HG02852 (cell line): ENCODE data around the gene AFF3.

Source experiments
- ATAC-seq: cut with Tn5 transposase; IDR thresholded peaks from one replicate; pipeline ENCODE4 v1.9.1; 2021; ENCODE audit warnings: mild to moderate bottlenecking, moderate library complexity; ENCODE audit not compliant: unreplicated experiment

Gene AFF3

GRCh38 chr2:99653433-99653832 is 489.0 kb downstream of the AFF3 start:
- no peak for ATAC-seq

DNA sequence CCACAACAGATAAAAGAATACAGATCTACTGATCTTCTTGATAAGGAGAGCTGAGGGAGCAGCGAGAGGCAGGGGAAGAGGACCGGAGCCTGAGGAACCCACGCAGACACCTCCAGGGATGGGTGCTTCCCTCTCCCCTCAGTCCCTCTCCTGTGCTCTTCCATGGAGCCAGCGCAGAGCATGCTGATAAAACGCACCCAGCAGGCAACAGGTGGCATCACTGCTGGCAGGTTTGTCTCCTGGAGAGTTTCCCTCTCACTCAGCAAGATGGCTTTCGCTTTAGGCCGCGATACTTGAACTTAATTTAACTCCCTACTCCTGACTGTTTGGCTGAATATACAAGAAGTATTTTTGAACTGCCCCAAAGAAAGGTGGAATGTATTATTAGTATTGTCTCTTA is 489.5 kb downstream of the AFF3 start:
- no peak for ATAC-seq

DNA sequence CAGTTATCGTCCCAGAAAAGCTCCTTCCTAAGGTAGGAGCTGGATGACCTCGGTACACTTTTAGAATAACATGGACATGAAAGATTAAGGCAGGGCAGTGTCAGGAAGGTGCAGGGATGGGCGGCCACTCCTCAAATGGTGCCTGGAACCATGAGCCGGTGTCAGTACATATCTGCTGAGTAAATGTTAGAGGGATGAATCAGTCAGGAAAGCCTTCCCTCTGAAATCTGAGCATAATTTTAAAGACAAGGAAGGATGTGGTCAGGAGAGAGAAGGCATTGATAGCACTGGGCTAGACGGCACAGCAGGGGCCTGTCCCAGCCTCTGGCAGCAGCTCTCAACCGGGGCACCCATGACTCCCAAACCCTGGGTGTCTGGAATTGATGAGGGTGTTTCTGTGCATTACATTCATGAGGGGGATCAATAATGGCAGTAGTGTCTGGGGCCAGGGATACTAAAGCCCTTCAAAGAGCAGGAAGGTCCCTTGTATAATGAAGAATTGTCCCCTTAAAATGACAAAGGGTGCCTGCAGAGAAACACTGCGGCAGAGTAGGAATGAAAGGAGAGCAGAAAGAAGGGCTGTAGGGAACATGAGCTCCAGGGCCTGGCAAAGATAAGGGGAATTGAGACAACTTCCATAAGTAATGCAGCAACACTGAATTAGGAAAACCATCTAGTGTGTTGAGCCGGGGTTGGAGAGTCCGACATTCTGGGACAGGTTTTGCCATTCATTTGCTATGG is 490.3 kb downstream of the AFF3 start:
- ATAC-seq: no peak

DNA sequence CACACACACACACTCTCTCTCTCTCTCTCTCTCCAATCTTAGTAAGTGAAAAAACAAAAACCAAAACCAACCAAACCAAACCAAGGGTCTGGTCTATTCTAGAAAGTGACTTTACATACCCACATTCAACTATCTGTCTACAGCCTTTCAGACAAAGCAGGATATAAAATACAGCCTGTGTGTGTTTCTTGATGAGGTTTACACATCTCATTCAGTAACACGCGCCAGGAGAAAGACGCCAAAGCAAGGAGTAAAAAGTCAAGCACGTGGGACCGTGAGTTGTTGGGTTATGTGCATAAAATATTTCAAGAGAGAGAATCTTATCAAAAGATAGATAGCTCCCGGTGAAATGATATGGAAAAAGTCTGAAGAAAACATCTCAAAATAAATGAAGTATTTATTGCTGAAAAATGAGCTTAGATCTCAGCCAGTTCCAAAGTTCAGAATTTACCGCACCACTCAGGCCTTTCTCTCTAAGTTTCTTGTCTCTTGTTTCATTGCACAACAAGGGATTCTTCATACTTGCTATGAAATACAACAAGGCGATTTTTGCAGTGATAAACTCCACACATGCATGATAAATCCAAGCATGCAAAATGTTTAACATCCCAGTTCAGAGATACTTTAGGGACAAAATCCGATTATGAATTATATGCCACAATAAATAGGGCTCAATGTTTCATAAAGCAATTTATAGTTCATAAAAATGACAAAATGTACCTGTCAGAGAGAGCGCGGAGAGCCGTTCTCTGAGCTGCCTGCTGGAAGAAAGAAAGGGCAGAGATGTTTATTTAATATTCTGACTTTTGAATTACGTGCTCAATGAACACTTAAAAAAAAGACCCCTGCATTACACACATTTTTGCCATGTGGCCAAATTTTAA is 493.2 kb downstream of the AFF3 start:
- ATAC-seq: no peak

DNA sequence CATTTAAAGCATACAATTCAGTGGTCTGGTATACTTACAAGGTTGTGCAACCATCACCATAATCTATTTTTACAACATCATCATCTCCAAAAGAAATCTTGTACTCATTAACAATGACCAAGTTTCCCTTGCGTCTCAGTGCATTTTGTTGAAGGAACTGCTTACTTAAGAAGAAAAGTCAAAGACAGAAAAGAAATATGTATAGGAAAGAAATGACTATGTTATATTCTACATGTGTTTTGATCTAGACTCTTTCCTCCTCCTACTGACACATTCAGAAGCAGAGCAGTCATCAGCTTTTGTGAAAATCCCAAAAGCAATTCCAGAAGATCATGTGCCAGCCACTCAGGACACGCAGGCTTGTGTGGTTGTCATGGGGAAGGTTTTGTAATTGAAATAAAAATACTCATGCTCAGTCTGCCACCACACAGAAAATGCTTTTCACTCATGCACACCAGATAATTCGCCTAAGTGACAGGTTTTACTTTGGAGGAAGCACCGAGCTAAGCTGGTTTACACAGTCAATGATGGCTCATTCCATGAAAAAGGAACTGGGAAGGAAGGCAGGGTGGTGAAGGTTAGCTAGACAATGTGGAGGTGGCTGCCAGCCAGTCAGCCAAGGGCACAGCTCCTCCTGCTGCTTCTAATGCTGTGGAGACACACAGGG is 494.1 kb downstream of the AFF3 start:
- no peak for ATAC-seq

DNA sequence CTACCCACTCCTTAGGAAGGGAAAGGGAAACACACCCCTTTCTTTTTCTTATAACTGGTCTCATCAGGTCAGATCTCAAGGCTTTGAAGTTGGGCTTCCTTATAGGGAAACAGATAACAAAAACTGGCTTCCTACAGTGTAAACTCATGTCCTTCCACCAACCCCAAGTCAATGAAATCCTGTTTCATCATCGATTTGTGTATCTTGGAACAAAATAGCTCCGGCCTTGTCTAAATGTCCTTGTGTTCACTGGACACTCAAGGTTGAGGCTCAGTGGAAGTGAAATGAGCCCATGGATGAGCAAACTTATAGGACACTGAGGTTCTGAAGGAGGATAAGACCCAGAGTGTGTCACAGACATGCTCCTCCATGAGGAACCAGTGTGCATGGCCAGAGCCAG is 496.4 kb downstream of the AFF3 start:
- no peak for ATAC-seq

DNA sequence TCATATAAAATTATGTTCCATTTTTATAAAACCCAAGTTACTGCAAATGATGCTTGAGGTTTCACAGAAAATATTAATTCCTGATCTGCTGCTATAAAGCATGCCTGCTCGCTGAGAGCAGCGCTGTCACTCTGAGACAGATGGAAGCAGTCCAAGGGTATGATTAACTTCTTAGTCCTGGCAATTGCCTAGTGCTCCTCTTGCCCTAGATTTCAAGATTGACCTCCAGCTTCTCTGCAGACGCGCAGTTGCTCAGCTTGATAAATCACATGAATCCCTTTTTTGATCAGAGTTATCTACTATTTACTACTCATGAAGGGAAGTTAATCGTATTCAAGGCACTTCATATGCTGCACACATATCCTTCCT is 498.0 kb downstream of the AFF3 start:
- ATAC-seq: no peak

GRCh38 chr2:99643787-99644418 is 498.5 kb downstream of the AFF3 start:
- no peak for ATAC-seq

DNA sequence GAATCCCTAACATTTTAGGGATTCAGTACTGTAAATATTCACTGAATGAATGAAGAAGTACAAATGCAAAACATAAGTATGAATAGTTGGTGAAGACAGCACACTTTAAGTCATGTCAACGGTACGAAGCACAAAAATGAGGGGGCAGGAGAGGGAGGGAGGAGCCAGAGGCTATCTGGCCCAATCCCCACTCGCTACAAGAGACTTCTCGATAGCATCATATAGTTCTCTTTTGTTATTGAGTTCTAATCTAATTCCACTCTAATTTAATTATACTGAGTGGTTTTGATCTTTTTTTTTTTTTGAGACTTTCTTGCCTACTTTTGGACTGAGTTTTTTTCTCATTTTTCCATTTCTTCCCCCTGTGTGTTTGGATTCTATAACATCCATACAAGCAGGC is 500.4 kb downstream of the AFF3 start:
- no peak for ATAC-seq

DNA sequence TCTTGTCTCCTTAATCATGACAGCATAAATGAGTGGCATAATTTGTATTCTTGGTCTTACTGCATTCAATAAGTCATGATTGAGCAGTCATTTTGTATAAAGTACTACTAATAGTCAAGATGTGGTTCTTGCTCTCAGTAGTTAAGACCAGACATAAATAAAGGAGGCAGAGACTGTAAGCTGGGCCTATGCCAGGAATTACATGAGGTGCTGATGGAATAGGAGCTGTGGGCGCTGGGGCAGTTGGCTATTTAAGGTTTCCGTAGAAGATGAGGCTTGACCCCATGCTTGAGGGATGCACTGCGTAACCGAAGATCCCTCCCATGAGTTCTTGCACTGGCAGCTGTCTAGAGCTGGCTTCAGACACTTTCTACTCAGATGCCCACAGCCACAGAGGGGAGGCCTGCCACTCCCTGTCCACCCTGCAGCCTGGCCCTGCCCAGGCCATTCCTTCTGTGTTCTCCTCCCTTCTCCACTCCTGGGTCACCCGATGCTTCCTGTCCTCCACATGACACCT is 501.7 kb downstream of the AFF3 start:
- no peak for ATAC-seq

- ATAC-seq: no peak
Measured at GRCh38 chr2:99638791-99639190, 503.6 kb downstream of the AFF3 start.

DNA sequence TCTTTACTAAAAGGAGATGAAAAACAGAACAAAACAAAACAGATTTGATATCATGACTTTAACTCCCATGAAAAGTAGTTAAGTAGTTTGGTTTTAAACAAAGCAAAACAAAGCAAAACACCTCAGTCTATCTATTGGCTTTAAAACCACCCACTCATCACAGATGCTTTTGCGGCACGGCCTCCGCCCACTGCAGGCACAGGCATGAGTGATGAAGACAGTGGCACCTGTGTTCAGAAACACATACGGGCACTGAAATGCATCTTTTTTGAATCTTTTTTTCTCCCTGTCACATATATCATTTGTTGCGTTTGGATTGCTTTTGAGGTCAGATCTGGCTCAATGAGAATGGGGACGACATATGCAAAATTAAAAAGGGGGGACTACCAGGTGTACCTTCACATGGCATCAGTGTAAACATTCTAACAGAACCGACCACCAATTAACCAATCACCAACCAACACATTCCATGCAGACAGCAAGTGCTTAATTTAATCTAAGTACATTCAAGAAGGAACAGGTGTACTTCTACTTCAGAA is 505.2 kb downstream of the AFF3 start:
- ATAC-seq: no peak

DNA sequence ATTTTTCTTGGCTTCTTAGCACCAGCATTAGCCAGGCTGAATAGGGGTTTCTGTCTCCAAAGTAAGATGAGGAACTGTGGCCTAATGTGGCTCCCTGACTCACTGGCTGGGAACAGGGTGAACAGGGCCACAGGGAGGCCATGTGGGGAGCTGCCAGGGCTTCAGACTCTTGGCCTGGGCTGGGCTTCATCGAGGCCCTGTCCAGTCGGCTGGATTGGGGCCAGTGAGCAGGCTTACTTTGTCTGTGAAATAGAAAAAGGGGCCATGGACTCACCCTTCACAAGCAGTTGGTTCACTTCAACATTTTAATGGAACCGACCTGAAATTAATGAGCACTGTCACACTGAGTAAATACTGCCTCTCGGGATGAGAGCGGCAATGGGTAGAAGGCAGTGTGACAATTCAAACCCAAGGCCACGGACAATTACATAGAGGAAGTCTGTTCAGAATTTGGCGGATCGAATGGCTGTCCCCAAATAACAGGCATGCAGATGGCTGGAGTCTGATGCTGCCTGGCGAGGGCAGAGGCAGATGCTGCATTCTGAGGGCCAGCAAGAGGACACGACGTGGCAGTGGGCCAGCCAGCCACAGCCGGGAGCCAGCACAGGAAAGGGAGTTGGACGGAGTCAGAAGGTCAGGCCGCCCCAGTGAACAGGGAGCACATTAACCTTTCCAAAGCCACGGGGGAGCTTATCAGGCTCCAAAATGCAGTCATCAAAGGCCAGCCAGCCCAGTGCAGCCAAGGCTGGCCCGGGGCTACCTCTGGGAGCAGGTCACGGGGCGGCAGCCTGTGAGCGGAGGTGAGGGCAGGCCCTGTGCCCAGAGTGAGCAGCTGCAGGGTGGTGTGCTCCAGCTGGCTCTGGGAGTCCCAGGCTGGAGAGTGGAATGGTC is 506.0 kb downstream of the AFF3 start:
- no peak for ATAC-seq

DNA sequence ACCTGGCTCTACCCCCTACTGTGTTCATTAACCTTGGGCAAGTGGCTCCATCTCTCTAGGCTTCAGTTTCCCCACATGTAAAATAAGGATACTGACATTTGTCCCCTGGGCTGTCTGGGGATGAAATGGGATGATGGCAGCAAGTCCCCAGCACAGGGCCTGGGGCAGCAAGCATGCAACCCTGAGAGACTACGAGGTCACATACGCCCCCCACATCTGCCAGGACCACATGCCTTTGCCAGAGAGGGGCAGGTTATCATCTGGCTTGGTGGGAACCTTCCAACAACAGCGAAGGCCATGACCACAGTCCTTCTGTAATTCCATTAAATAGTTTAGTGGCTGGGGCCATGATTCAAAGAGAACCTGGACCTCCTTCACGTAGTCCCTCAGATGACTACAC is 506.7 kb downstream of the AFF3 start:
- ATAC-seq: no peak

GRCh38 chr2:99634234-99634633 is 508.2 kb downstream of the AFF3 start:
- ATAC-seq: no peak

- ATAC-seq: no peak
Measured at GRCh38 chr2:99631700-99632099, 510.7 kb downstream of the AFF3 start.

DNA sequence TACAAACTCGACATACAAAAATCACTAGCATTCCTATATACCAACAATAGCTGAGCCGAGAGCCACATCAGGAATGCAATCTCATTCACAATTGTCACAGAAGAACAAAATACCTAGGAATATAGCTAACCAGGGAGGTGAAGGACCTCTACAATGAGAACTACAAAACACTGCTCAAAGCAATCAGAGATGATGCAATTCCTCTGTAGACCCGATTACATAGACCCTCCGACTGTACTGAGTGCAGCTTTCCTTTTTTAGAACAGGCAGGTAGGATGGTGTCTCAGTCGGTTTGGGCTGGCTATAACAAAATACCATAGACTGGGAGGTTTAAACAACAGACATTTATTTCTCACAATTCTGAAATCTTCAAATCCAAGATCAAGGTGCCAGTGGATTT is 513.1 kb downstream of the AFF3 start:
- no peak for ATAC-seq

DNA sequence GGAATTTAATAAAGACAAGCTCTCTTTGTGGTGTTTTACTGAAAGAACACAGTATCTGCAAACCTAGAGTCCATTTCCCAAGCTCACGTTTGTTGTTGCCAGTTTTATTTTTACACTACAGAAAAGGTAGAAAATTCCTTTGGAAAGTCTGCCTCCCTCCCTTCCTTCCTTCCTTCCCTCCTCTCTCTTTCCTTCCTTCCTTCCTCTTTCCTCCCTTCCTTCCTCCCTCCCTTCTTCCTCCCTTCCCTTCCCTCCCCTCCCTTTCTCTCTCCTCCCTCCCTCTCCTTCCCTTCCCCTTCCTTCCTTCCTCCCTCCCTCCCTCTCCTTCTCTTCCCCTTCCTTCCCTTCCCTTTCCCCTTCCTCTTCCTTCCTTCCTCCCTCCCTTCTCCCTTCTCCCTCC is 516.2 kb downstream of the AFF3 start:
- no peak for ATAC-seq

- ATAC-seq: no peak
Measured at GRCh38 chr2:99624677-99625076, 517.7 kb downstream of the AFF3 start.

DNA sequence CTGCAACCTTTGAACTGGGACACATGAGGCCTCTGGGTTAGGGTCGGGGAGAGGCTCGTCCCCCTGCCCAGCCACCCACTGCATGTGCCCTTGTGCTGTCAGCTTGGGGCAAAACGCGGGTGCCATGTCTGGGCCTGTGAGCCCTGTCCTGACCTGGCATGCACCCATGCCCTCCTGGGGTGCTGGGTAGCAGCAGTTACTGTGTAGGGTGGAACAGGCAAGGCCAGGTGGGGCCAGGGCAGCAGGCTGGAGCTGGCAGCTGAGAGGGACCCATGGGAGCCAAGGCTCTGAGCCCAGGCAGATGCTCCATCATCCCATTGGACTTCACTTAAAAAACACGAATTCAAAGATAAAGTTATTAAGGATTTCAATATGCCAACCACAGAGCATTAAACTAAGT is 518.8 kb downstream of the AFF3 start:
- no peak for ATAC-seq
